GM12874 (cell line): Measurements from ENCODE around the gene MYBPC3.

Experiments used
- CTCF ChIP-seq: IDR thresholded peaks from 2 replicates; pipeline ENCODE4 v1.5.1; 2011; ENCODE audit warnings: low read depth, mild to moderate bottlenecking, control low read depth, low read length, moderate library complexity; ENCODE audit not compliant: insufficient read depth

The MYBPC3 gene

GRCh38 chr11:47359586-47359985 is 7.1 kb upstream of the MYBPC3 start:
- TF ChIP-seq CTCF: no peak

- TF ChIP-seq CTCF: no peak
Observed at GRCh38 chr11:47359162-47359561, 6.7 kb upstream of the MYBPC3 start.

GRCh38 chr11:47358731-47359051 is 6.2 kb upstream of the MYBPC3 start:
- no peak for TF ChIP-seq CTCF

GRCh38 chr11:47357985-47358730 is 5.7 kb upstream of the MYBPC3 start:
- no peak for TF ChIP-seq CTCF

- TF ChIP-seq CTCF: no peak
Observed at GRCh38 chr11:47356998-47357329, 4.5 kb upstream of the MYBPC3 start.

GRCh38 chr11:47356129-47356997 is 3.9 kb upstream of the MYBPC3 start:
- no peak for TF ChIP-seq CTCF

GRCh38 chr11:47355283-47356128 is 3.0 kb upstream of the MYBPC3 start:
- TF ChIP-seq CTCF: 0 out of 2 replicates have a peak, but pooled peaks have one; percentile 23
